Measurements from ENCODE around the gene FTO.

FTO gene

DNA sequence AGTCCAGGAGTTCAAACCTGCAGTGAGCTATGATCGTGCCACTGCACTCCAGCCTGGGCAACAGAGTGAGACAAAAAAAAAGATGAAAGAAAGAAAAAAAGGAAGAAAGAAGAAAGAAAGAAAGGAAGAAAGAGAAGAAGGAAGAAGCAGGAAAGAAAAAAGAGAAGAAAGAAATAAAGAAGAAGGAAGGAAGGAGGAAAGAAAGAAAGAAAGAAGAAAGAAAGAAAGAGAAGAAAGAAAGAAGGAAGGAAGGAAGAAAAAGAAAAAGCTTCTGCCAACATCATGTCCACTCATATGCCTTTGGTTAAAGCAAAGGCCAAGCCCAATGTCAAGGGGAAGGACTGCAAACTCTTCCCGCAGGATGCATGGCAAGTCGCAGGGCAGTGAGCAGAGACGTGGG lies 439.5 kb downstream of the FTO start:
- DNase-seq = no peak

- no peak for DNase-seq
Measured at GRCh38 chr16:54143934-54144571, 440.1 kb downstream of the FTO start.

- no peak for DNase-seq
Measured at GRCh38 chr16:54144572-54144947, 440.6 kb downstream of the FTO start.

DNA sequence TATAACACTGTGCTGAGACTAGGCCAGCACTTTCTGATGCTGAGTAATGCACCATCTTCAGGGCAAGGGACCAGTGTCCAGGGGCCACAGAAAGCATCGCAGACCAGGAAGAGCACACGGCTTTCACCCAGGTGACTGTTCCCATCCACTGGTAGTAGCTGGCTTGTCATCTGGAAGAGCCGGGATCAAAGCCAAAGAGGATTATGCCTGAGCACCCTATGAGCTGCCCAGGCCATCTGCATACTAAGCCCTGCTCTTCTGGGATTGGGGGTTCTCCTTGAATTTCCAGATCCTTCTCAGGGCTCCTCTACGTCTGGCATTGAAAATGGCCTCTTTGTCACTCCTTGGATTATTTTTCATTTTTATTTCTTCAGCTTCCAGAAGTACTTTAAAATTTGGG lies 441.9 kb downstream of the FTO start:
- no peak for DNase-seq

DNA sequence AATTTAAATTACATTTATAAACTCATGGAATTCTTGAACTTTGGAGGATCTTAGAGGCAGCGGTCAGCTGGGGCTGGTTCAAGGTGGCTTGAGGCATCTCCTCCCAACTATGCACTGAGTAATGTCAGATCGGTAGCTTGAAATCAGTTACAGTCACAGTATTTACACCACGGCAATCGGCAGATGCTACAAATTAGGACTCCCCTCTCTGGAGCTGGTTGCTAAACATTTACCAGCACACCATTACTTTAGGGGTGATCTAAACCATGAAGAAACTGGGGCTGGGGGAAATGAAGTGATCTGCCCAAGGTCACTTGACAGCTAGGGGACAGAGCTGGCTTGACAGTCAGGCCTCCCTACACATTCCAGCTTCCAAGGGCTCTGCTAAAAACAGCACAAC lies 445.0 kb downstream of the FTO start:
- DNase-seq = no peak

GRCh38 chr16:54150861-54151260 lies 446.9 kb downstream of the FTO start:
- DNase-seq = no peak

GRCh38 chr16:54152362-54153239 lies 448.6 kb downstream of the FTO start:
- no peak for DNase-seq

- no peak for DNase-seq
Measured at GRCh38 chr16:54153240-54153934, 449.4 kb downstream of the FTO start.

DNA sequence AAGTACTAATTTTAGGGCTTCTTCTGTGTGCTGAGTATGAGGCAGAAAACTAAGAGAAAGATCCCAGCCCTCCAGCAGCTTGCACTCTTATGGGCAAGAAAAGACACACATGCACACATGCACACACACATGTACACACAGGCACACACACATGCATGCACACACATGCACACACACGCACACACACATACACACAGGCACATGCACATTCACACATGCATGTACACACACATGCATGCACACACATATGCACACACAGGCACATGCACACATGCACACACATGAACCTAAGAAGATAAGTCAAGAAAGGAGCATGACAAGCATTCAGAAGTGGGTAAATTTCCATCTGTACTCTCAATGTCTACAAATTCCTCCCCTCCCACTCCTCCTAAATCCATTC lies 452.4 kb downstream of the FTO start:
- DNase-seq = no peak

DNA sequence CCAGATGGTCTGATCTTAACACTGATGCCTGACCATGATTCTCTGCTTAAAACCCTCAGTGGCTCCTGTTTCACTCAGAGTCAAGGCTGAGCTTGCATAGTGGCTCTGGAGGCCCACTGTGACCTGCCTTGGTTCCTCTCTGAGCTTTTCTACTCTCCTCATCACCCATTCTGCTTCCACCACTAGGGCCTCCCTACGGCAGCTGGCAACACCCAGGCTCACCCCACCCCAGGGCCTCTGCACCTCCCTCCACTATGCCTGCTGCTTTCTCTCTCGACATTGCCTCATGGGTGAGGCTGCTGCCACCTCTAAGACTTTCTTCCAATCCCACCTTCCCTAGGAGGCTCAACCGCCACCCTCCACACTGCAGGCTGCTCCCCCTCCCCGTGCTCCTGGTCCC lies 455.0 kb downstream of the FTO start:
- DNase-seq = no peak

- no peak for DNase-seq
Measured at GRCh38 chr16:54159490-54160080, 455.6 kb downstream of the FTO start.

DNA sequence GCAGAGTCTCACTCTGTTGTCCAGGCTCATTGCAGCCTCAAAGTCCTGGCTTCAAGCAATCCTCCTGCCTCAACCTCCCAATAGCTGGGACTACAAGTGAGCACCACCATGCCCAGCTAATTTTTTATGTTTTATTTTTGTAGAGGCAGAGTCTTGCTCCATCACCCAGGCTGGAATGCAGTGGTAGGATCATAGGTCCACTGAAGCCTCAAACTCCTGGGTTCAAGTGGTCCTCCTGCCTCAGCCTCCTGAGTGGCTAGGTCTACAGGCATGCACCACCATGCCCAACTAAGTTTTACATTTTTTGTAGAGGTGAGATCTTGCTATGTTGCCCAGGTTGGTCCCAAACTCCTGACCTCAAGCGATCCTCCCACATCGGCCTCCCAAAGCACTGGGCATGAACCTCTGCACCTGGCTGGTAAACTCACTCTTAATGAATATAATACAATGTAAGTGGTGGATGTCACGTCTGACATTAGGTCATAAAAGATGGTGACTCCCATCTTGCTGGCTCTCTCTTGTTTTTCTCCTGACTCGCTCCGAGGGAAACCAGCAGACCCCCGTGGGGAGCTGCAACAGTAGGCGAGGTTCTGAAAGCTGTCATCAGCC lies 456.4 kb downstream of the FTO start:
- no peak for DNase-seq

DNA sequence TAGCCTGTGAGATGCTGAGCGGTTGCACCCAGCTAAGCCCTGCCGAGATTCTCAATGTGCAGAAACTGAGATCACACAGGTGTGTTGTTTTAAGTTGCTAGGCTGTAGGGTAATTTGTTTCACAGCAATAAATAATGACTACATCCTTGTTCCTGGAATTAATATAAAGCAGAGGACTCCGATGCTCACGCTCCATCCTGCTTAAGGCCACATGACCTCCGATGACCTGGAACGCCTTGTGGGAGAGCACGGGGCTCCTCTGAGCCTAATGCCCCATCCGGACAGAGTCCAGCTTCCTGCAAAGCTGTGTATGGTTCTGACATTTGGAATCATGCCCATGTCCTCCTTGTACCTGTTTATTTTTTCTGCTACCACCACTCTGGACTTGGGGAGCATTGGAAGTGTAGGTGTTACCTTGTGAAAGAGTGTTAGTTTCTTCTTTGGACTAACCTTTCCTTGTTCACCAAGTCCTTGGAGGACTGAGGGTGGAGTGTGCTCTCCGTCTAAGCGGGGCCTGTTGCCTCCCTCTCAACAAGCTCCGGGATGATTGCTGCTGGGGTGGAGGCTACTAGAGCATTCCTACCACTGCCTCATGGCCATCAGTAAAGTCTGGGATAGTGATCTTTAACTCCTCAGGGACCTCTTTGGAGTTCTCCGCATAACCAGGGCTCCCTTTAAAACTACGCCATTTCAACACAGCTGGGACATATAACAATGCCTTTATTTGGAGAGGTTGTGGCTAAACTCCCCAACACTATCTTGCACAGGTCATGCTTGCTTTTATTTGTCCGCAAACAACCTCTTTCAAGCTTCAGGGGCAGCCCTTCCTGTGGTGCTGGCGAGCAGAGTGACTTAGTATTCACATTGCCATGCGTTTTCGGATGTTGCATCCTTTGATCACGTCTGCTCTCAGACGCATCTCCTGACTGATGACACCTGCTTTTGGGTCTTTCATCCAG lies 457.3 kb downstream of the FTO start:
- DNase-seq = no peak

- no peak for DNase-seq
Measured at GRCh38 chr16:54163197-54163843, 459.4 kb downstream of the FTO start.

- no peak for DNase-seq
Measured at GRCh38 chr16:54164789-54165173, 460.8 kb downstream of the FTO start.

DNA sequence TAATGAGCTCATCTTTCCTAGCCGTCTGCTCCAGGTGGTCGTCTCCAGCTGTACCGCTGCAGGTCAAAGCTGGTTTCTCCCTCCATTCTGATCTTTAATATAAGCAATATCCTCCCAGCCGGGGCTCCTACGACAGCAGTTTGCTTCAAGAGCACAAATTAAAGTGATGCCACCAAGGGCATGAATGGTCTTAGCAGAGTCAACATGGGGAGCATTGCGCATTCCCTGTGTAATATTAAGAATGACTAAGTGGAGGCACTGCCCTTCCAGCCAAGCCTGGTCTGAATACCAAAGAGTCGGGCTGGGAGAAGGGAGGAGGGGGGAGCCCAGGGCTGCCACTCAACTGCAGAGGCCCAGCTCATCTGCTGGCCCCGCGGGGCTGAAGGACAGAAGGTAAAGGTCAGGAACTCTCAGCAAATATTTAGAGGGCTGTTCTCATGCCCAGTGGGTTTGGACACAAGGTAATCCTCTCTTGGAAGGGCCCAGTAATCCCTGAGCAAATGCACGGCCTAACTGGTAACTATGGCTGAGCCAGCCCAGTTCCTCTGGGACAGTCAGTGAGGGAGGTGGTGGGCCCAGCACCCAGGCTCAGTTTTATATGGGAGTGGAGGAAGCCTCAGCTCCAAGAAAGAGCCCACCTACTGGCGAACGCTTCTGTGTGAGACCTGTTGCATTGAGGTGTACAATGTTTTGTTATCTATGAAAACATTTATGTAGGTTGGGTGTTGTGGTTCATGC lies 461.4 kb downstream of the FTO start:
- no peak for DNase-seq

DNA sequence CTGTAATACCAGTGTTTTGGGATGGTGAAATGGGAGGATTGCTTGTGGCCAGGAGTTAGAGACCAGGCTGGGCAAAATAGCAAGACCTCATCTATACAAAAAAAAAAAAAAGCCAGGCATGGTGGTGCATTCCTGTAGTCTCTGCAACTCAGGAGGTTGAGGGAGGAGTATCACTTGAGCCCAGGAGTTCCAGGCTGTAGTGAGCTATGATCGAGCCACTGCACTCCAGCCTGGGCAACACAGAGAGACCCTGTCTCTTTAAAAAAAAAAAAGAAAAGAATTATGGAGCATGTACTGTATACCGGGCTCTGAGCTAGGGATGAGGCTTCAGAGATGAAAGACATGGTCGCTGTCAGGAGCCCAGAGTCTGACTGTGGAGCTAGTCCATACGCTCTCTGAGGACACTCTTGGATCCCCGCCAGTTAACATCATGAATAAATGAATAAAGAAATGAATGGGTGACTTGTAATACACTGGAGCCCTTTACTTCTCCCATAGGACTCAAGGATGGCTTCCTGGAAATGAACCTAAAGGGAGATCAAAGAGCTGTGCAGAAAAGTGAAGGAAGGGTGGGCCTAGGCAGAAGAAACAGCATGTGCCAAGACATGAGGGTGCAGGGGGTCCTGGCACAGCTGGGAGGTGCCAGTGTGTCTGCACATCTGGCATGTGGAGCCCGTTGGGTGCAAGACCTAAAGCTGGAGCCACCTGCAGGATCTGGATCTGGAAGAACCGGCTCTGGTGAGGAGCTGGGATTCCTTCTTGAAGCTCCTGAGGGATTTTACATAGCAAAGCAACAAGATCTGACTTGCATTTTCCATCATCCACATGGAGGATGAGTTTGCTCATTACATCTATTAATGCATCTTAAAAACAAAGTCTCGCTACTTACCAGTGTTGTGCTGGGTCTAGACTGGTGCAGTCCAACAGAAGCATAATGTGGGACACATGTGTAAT lies 462.2 kb downstream of the FTO start:
- no peak for DNase-seq

DNA sequence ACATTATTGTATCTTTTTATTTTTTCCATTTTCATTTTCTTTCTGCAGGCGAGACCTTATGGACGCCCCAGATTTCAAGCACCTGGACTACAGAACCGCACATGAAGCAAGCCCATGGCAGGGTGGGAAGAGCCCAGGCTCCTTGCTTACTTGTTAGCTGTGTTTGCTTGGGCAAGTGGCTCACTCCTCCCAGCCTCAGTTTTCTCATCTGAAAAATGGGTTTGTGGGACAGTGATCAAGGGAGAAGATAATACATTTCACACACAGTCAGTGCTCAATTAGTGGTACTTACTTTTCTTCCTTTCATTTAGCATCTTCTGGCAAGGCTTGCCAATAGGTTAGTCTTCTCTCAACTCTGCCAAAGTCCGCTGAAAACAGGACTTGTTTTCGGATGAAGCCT lies 465.2 kb downstream of the FTO start:
- no peak for DNase-seq

Measured in NCI-H2029 treated with DMSO at 0.1 percent for 48 hours (cell line).